Breast epithelium (tissue), 4 donors: Measurements from ENCODE around the gene MTCL1. TPM values are rescaled to one million over a fixed set of nuclear protein-coding genes. Genes with fewer than 3 reads are reported as not detected.

Experiments used
- DNase-seq, 2 donors: peaks; one replicate each; pipeline ENCODE4 v3.0.0-alpha.2; 2019; ENCODE audit warnings: low spot score in 2 of 2
- H3K27ac ChIP-seq, 2 donors: fragments of 200-600 bp; sonication (generic) in 1 of 2; one replicate each; pipeline ENCODE4 v1.5.1; 2016 to 2019; ENCODE audit warnings: mild to moderate bottlenecking in 1 of 2
- H3K27me3 ChIP-seq, 2 donors: fragments of 200-600 bp; sonication (generic) in 1 of 2; one replicate each; pipeline versions ENCODE4 v1.5.1 to v1.6.0; 2017 to 2019; ENCODE audit warnings: control low read depth in 1 of 2, mild to moderate bottlenecking in 1 of 2
- H3K36me3 ChIP-seq: fragments of 200-600 bp; one replicate; pipeline ENCODE4 v1.5.1; 2019
- H3K4me1 ChIP-seq, 2 donors: fragments of 200-600 bp; sonication (generic); one replicate each; pipeline ENCODE4 v1.5.1; 2016 to 2019; ENCODE audit warnings: control low read depth in 1 of 2
- H3K4me3 ChIP-seq, 3 donors: fragments of 200-600 bp; sonication (generic); 1 replicate in 2 of 3; 2 replicates in 1 of 3; pipeline ENCODE4 v1.5.1; 2016 to 2019; ENCODE audit warnings: mild to moderate bottlenecking in 3 of 3, moderate library complexity in 2 of 3
- H3K9me3 ChIP-seq, 2 donors: fragments of 200-600 bp; sonication (generic) in 1 of 2; one replicate each; pipeline ENCODE4 v1.5.1; 2016 to 2019; ENCODE audit warnings: control low read depth in 1 of 2
- POLR2A ChIP-seq: fragments of 450-650 bp; IDR thresholded peaks from one replicate; pipeline ENCODE4 v1.6.1; 2016; ENCODE audit warnings: antibody characterized with exemption, mild to moderate bottlenecking, moderate library complexity
- POLR2AphosphoS5 ChIP-seq, 3 donors: sonication (generic); formaldehyde crosslinking; IDR thresholded peaks; one replicate each; pipeline ENCODE4 v1.6.1; 2017; ENCODE audit warnings: antibody characterized with exemption in 3 of 3
- intact Hi-C: fragments of 100-400 bp; cut with DNase I; formaldehyde crosslinking; loops from one replicate; pipeline ENCODE4 v1.15.1; 2023; ENCODE audit warnings: low total_unique reads
- total RNA-seq, 3 donors: library from RNA; depleted of rRNA; stranded (reverse); fragments of >200 nt; gene quantifications; one replicate each; pipeline ENCODE4 v1.1.0, GENCODE V29; 2016
- TF ChIP-seq, protein P1 (sequence below), 3 donors: fragments of 450-650 bp; IDR thresholded peaks; one replicate each; pipeline ENCODE4 v1.5.1; 2016 to 2017; ENCODE audit warnings: antibody characterized with exemption in 3 of 3, mild to moderate bottlenecking in 3 of 3, moderate library complexity in 3 of 3

MTCL1 gene
- total RNA-seq, 3 donors from 2014 or later = 4.9 to 9.1 (median 7.2) TPM

GRCh38 chr18:8695932-8696517 lies 9.3 kb upstream of the MTCL1 start:
- Histone ChIP-seq H3K4me1 (no peaks in the 10 kb centered on the region), H3K9me3 (no peaks in the 10 kb centered on the region), H3K36me3 (no peaks in the 10 kb centered on the region), H3K4me3 (no peak overlapping the region), H3K27ac (no peak overlapping the region), H3K27me3 (no peaks in the 10 kb centered on the region)
- DNase-seq = no peak
- no peak for TF ChIP-seq POLR2AphosphoS5 (IDR thresholded peaks at IDR 0.05)
- TF ChIP-seq POLR2A = no peak
- TF ChIP-seq, protein P1, sequence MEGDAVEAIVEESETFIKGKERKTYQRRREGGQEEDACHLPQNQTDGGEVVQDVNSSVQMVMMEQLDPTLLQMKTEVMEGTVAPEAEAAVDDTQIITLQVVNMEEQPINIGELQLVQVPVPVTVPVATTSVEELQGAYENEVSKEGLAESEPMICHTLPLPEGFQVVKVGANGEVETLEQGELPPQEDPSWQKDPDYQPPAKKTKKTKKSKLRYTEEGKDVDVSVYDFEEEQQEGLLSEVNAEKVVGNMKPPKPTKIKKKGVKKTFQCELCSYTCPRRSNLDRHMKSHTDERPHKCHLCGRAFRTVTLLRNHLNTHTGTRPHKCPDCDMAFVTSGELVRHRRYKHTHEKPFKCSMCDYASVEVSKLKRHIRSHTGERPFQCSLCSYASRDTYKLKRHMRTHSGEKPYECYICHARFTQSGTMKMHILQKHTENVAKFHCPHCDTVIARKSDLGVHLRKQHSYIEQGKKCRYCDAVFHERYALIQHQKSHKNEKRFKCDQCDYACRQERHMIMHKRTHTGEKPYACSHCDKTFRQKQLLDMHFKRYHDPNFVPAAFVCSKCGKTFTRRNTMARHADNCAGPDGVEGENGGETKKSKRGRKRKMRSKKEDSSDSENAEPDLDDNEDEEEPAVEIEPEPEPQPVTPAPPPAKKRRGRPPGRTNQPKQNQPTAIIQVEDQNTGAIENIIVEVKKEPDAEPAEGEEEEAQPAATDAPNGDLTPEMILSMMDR (IDR thresholded peaks at IDR 0.05) = no peak
- intact Hi-C loops = loop anchor here (10.0 kb wide), 1 partner anchor 289 kb away; no protein-coding TSS in a partner anchor

DNA sequence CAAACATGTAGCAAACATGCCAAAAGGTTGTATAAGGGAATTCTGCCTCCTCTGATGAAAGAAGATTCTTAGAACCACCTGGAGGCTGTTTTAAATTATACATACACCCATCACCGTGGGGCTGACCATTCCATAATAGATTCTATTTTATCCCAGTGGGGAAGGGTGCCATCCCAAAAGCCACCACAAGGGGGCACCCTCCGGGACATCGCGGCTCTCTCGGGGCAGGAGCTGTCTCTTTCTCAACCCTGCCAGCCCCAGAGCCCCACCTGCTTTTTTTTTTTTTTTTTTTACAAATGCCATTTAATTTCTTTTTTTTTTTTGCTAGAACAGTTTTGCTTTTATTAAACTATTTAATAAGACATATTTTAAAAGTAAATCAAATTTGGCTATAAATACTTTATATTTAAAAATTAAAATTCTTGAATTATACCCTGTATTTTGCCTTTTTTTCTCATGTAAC lies 8.6 kb upstream of the MTCL1 start:
- intact Hi-C loops = loop anchor here (10.0 kb wide), 1 partner anchor 288 kb away; no protein-coding TSS in a partner anchor
- peak; percentile 63 to 87 for DNase-seq
- Histone ChIP-seq H3K4me3 (no peak overlapping the region), H3K36me3 (no peaks in the 10 kb centered on the region), H3K27ac (no peak overlapping the region), H3K9me3 (no peaks in the 10 kb centered on the region), H3K4me1 (no peaks in the 10 kb centered on the region), H3K27me3 (no peaks in the 10 kb centered on the region)
- TF ChIP-seq POLR2A (no peak), POLR2AphosphoS5 (IDR thresholded peaks at IDR 0.05) (peak in 1 of 3 donors; percentile 16)
- TF ChIP-seq, protein P1 (IDR thresholded peaks at IDR 0.05) = peak; percentile 79 to 90 (median 83)

- intact Hi-C loops = loop anchor here (10.0 kb wide), 1 partner anchor 286 kb away; no protein-coding TSS in a partner anchor
- DNase-seq = no peak
- H3K27ac ChIP-seq = peak overlapping the region; percentile 41 to 64
- no peaks in the 10 kb centered on the region for H3K27me3 ChIP-seq
- no peak overlapping the region for H3K4me3 ChIP-seq
- no peaks in the 10 kb centered on the region for H3K9me3 ChIP-seq
- peaks cover 5 to 9% of the 10 kb centered on the region in 2 donors for H3K4me1 ChIP-seq
- TF ChIP-seq, protein P1 (IDR thresholded peaks at IDR 0.05) = no peak
- TF ChIP-seq POLR2A (no peak), POLR2AphosphoS5 (IDR thresholded peaks at IDR 0.05) (no peak)
- H3K36me3 ChIP-seq = no peaks in the 10 kb centered on the region
Observed at GRCh38 chr18:8699126-8699525, 6.2 kb upstream of the MTCL1 start.

DNA sequence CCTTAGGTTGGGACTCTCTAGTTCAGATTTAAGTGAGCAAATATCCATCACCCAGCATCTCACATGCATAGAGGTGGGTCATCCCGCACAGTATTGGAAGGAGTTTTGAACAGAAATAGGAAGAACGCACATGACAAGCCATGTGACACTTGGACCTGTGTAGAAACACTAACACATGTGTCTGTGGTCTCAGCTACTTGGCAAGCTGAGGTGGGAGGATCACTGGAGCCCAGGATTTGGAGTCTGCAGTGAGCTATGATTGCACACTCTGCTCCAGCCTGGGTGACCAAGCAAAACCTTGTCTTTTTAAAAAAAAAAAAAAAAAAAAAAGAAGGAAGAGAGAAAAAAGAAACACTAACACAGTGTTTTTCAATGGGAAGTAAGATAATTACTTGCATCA lies 5.4 kb upstream of the MTCL1 start:
- H3K36me3 ChIP-seq = no peaks in the 10 kb centered on the region
- TF ChIP-seq, protein P1 (IDR thresholded peaks at IDR 0.05) = no peak
- TF ChIP-seq POLR2AphosphoS5 (IDR thresholded peaks at IDR 0.05) = peak in 1 of 3 donors; percentile 33
- no peak overlapping the region for H3K4me3 ChIP-seq
- DNase-seq = peak in 1 of 2 donors; percentile 42
- H3K4me1 ChIP-seq = peaks cover 6 to 10% of the 10 kb centered on the region in 2 donors
- H3K9me3 ChIP-seq = no peaks in the 10 kb centered on the region
- H3K27ac ChIP-seq = peak overlapping the region; percentile 41 to 64
- no peaks in the 10 kb centered on the region for H3K27me3 ChIP-seq
- intact Hi-C loops = loop anchor here (10.0 kb wide), 1 partner anchor 285 kb away; no protein-coding TSS in a partner anchor

DNA sequence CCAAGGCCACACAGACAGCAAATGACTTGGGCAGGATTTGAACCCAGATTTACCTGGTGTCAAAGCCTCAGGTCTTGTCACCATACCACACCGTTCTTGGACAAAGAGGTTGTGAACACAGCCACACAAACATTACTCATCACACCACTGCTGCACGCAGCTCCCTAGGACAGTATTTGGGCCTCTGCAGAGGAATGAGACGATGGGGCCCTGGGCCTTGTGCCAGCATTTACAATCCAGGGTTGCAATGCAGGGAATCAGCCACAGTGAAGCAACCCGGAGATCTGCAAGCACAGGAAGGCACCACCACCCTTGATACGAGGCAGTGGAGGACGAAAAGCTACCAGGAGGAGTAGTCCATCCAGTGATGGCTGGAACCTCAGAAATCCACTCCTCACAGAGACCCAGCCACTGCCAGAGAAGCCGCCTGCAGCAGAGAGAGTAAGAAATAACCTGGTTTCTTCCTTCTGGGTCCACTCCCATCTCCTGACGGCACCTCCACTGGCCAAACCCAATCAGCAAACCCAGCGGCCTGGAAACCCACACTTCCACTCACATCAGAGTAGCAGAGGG lies 3.7 kb upstream of the MTCL1 start:
- no peak for DNase-seq

More for the DNA sequence above, 3.7 kb upstream of the MTCL1 start:
- no peaks in the 10 kb centered on the region for H3K9me3 ChIP-seq
- H3K27me3 ChIP-seq = no peaks in the 10 kb centered on the region
- H3K36me3 ChIP-seq = no peaks in the 10 kb centered on the region
- H3K4me1 ChIP-seq = peaks cover 6 to 10% of the 10 kb centered on the region in 2 donors
- H3K27ac ChIP-seq = no peak overlapping the region
- intact Hi-C loops = no loop called here
- no peak overlapping the region for H3K4me3 ChIP-seq
- no peak for TF ChIP-seq POLR2AphosphoS5 (IDR thresholded peaks at IDR 0.05)
- no peak for TF ChIP-seq POLR2A
- TF ChIP-seq, protein P1 (IDR thresholded peaks at IDR 0.05) = no peak
